Peyer's patch (tissue), 4 donors: ENCODE results near the gene BRF1.

Experiments
- POLR2A ChIP-seq, 2 donors: fragments of 450-650 bp; IDR thresholded peaks; one replicate each; pipeline ENCODE4 v1.5.1; 2017; ENCODE audit warnings: antibody characterized with exemption in 2 of 2, mild to moderate bottlenecking in 2 of 2, moderate library complexity in 2 of 2
- TF ChIP-seq, protein P1 (sequence below), 6 experiments: fragments of 450-650 bp in 4 of 6; fragments of 200-600 bp in 2 of 6; sonication (generic) in 1 of 6; IDR thresholded peaks; one replicate each; pipeline ENCODE4 v1.5.1; 2017 to 2019; ENCODE audit warnings: antibody characterized with exemption in 6 of 6, mild to moderate bottlenecking in 3 of 6, moderate library complexity in 1 of 6

- TF ChIP-seq, protein P1, sequence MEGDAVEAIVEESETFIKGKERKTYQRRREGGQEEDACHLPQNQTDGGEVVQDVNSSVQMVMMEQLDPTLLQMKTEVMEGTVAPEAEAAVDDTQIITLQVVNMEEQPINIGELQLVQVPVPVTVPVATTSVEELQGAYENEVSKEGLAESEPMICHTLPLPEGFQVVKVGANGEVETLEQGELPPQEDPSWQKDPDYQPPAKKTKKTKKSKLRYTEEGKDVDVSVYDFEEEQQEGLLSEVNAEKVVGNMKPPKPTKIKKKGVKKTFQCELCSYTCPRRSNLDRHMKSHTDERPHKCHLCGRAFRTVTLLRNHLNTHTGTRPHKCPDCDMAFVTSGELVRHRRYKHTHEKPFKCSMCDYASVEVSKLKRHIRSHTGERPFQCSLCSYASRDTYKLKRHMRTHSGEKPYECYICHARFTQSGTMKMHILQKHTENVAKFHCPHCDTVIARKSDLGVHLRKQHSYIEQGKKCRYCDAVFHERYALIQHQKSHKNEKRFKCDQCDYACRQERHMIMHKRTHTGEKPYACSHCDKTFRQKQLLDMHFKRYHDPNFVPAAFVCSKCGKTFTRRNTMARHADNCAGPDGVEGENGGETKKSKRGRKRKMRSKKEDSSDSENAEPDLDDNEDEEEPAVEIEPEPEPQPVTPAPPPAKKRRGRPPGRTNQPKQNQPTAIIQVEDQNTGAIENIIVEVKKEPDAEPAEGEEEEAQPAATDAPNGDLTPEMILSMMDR (IDR thresholded peaks at IDR 0.05), result no peak
- TF ChIP-seq POLR2A (IDR thresholded peaks at IDR 0.05), result no peak
Observed at GRCh38 chr14:105182296-105183020, 118.3 kb downstream of the BRF1 start.
